Measurements from ENCODE around the gene SRRM1. TPM values are rescaled to one million over a fixed set of nuclear protein-coding genes. Genes with fewer than 3 reads are reported as not detected.
A peak's percentile ranks its signal among the peaks of the same experiment; 100 is the strongest.

SRRM1 gene
- polyA plus RNA-seq, 3 donors: 55.9 to 106 (median 75.9) TPM

DNA sequence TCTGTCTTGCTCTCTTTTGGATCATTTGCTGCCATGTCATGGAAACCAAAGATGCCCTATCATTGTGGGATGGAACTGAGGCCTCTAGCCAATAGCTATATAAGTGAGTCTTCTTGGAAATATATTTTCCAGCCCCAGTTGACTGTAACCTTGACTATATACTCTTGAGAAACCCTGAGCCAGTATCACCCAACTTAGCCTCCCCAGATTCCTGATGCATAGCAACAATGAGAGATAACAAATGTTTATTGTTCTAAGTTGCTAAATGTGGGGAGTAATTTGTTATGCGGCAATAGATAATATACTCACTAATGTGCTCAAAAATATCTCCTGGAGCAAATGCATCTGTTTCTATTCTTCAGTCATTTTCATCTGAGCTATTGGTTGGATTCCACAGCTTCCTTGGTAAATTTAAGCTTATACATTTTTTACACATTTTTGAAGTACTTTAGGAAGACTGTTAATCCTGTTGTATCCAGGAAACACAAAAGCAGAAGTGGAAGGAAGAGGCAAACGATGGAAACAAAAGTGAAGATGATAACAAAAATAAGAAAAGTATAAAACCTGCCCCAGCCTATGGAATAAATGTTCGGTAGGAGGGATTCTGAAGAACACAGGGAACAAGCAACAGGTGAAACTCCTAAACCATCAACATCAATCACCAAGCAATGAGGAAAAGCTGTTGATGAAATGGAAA lies 6.3 kb upstream of the SRRM1 start:
- Histone ChIP-seq H3K9ac (ENCODE audit: insufficient read depth, low read length, poor library complexity, severe bottlenecking) (no peak overlapping the region), H4K20me1 (ENCODE audit: insufficient read depth, low read length) (no peaks in the 10 kb centered on the region), H3K4me1 (ENCODE audit: control insufficient read depth in 1 of 2, insufficient read depth in 2 of 2, low read length in 2 of 2) (peaks cover 5 to 6% of the 10 kb centered on the region in 2 donors), H3K79me2 (ENCODE audit: insufficient read depth, low read length) (no peaks in the 10 kb centered on the region), H3K27me3 (ENCODE audit: control insufficient read depth in 2 of 2, insufficient read depth in 2 of 2, low read length in 2 of 2) (no peaks in the 10 kb centered on the region), H3K9me3 (replicated peaks in 1 of 2; ENCODE audit: control insufficient read depth in 1 of 2, insufficient read depth in 1 of 2, low read length in 2 of 2) (no peaks in the 10 kb centered on the region), H2AFZ (ENCODE audit: insufficient read depth, low read depth, low read length, poor library complexity, severe bottlenecking) (peak overlapping the region; percentile 53), H3K27ac (ENCODE audit: low read depth in 1 of 2, low read length in 2 of 2) (no peak overlapping the region), H3K36me3 (replicated peaks in 1 of 2; ENCODE audit: control insufficient read depth in 1 of 2, insufficient read depth in 2 of 2, low read length in 2 of 2) (no peaks in the 10 kb centered on the region), H3K4me3 (replicated peaks in 1 of 3; ENCODE audit: low read depth in 2 of 3, low read length in 3 of 3) (no peak overlapping the region), H3K4me2 (replicated peaks; ENCODE audit: extremely low read depth, low read length, poor library complexity, severe bottlenecking) (no peak overlapping the region)
- no peak for DNase-seq
- H3K27me3 Mint-ChIP-seq (ENCODE audit: low read depth in 3 of 3): peaks cover 1 to 4% (median 2%) of the 10 kb centered on the region in 3 donors
- H3K36me3 Mint-ChIP-seq: no peaks in the 10 kb centered on the region
- H3K9me3 Mint-ChIP-seq: peaks cover 0 to 3% (median 0%) of the 10 kb centered on the region in 7 donors
- WGBS (ENCODE audit: insufficient coverage): no CpG with 5 or more reads among the region's 3 CpGs
- TF ChIP-seq, protein P1, sequence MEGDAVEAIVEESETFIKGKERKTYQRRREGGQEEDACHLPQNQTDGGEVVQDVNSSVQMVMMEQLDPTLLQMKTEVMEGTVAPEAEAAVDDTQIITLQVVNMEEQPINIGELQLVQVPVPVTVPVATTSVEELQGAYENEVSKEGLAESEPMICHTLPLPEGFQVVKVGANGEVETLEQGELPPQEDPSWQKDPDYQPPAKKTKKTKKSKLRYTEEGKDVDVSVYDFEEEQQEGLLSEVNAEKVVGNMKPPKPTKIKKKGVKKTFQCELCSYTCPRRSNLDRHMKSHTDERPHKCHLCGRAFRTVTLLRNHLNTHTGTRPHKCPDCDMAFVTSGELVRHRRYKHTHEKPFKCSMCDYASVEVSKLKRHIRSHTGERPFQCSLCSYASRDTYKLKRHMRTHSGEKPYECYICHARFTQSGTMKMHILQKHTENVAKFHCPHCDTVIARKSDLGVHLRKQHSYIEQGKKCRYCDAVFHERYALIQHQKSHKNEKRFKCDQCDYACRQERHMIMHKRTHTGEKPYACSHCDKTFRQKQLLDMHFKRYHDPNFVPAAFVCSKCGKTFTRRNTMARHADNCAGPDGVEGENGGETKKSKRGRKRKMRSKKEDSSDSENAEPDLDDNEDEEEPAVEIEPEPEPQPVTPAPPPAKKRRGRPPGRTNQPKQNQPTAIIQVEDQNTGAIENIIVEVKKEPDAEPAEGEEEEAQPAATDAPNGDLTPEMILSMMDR (IDR thresholded peaks at IDR 0.05): no peak
- H3K4me1 Mint-ChIP-seq: peaks cover 14% of the 10 kb centered on the region
- intact Hi-C loops (cut with micrococcal nuclease): no loop called here
- no peak overlapping the region for H3K27ac Mint-ChIP-seq
- H3K4me3 Mint-ChIP-seq: no peak overlapping the region

DNA sequence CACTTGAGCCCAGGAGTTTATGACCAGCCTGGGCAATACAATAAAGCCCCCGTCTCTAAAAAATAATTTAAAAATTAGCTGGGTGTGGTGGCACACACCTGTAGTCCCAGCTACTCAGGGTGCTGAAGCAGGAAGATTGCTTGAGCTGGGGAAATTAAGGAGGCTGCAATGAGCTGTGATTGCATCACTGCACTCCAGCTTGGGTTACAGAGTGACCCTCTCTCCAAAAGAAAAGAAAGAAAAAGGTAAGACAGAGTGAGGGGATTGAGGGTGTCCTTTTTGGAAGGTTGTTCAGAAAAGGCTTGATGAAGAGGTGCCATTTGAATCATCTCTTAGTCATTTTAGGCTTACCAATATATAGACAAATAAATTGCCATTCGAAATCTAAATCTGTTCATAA lies 4.0 kb upstream of the SRRM1 start:
- Histone ChIP-seq H3K9me3 (replicated peaks in 1 of 2; ENCODE audit: control insufficient read depth in 1 of 2, insufficient read depth in 1 of 2, low read length in 2 of 2) (no peaks in the 10 kb centered on the region), H3K4me2 (replicated peaks; ENCODE audit: extremely low read depth, low read length, poor library complexity, severe bottlenecking) (no peak overlapping the region), H3K36me3 (replicated peaks in 1 of 2; ENCODE audit: control insufficient read depth in 1 of 2, insufficient read depth in 2 of 2, low read length in 2 of 2) (no peaks in the 10 kb centered on the region), H3K79me2 (ENCODE audit: insufficient read depth, low read length) (peaks cover 10% of the 10 kb centered on the region), H4K20me1 (ENCODE audit: insufficient read depth, low read length) (peaks cover 6% of the 10 kb centered on the region), H3K27ac (ENCODE audit: low read depth in 1 of 2, low read length in 2 of 2) (no peak overlapping the region), H3K4me3 (replicated peaks in 1 of 3; ENCODE audit: low read depth in 2 of 3, low read length in 3 of 3) (no peak overlapping the region), H3K4me1 (ENCODE audit: control insufficient read depth in 1 of 2, insufficient read depth in 2 of 2, low read length in 2 of 2) (peaks cover 11 to 14% of the 10 kb centered on the region in 2 donors), H2AFZ (ENCODE audit: insufficient read depth, low read depth, low read length, poor library complexity, severe bottlenecking) (no peak overlapping the region), H3K9ac (ENCODE audit: insufficient read depth, low read length, poor library complexity, severe bottlenecking) (no peak overlapping the region), H3K27me3 (ENCODE audit: control insufficient read depth in 2 of 2, insufficient read depth in 2 of 2, low read length in 2 of 2) (no peaks in the 10 kb centered on the region)
- intact Hi-C loops (cut with micrococcal nuclease): no loop called here
- no peaks in the 10 kb centered on the region for H3K36me3 Mint-ChIP-seq
- TF ChIP-seq, protein P1 (IDR thresholded peaks at IDR 0.05): no peak
- 100% methylated on average over 1 of the region's 2 CpGs for WGBS (ENCODE audit: insufficient coverage)
- peaks cover 0 to 4% (median 0%) of the 10 kb centered on the region in 7 donors for H3K9me3 Mint-ChIP-seq
- H3K4me3 Mint-ChIP-seq: no peak overlapping the region
- peaks cover 1 to 4% (median 2%) of the 10 kb centered on the region in 3 donors for H3K27me3 Mint-ChIP-seq (ENCODE audit: low read depth in 3 of 3)
- no peak for DNase-seq
- H3K27ac Mint-ChIP-seq: peak overlapping the region in 1 of 7 donors; percentile 18
- H3K4me1 Mint-ChIP-seq: peaks cover 19% of the 10 kb centered on the region
